GM18868 (cell line): Measurements from ENCODE around the gene ATXN2.

Experiments
- ATAC-seq: cut with Tn5 transposase; IDR thresholded peaks from one replicate; pipeline ENCODE4 v1.9.1; 2021; ENCODE audit warnings: mild to moderate bottlenecking, moderate library complexity; ENCODE audit not compliant: unreplicated experiment

ATXN2 gene

GRCh38 chr12:111440152-111440551 lies 159.0 kb downstream of the ATXN2 start:
- ATAC-seq: no peak

- no peak for ATAC-seq
These were observed 159.4 kb downstream of the ATXN2 start for GRCh38 chr12:111439657-111440151.

GRCh38 chr12:111438481-111438880 lies 160.6 kb downstream of the ATXN2 start:
- no peak for ATAC-seq

- no peak for ATAC-seq
These were observed 161.2 kb downstream of the ATXN2 start for GRCh38 chr12:111437816-111438454.

GRCh38 chr12:111436811-111437210 lies 162.3 kb downstream of the ATXN2 start:
- no peak for ATAC-seq

- ATAC-seq: no peak
These were observed 162.8 kb downstream of the ATXN2 start for GRCh38 chr12:111436266-111436665.

GRCh38 chr12:111435661-111436201 lies 163.4 kb downstream of the ATXN2 start:
- no peak for ATAC-seq

- peak; percentile 65 for ATAC-seq
These were observed 164.3 kb downstream of the ATXN2 start for GRCh38 chr12:111434680-111435338.

- ATAC-seq: no peak
These were observed 165.1 kb downstream of the ATXN2 start for GRCh38 chr12:111434049-111434448.

- no peak for ATAC-seq
These were observed 167.3 kb downstream of the ATXN2 start for GRCh38 chr12:111431772-111432171.

GRCh38 chr12:111430433-111431353 lies 168.4 kb downstream of the ATXN2 start:
- ATAC-seq: no peak

GRCh38 chr12:111429828-111430432 lies 169.2 kb downstream of the ATXN2 start:
- ATAC-seq: no peak

- no peak for ATAC-seq
These were observed 170.4 kb downstream of the ATXN2 start for GRCh38 chr12:111428728-111429175.

GRCh38 chr12:111428081-111428727 lies 170.9 kb downstream of the ATXN2 start:
- no peak for ATAC-seq

GRCh38 chr12:111427417-111428074 lies 171.6 kb downstream of the ATXN2 start:
- ATAC-seq: no peak

GRCh38 chr12:111426344-111427185 lies 172.6 kb downstream of the ATXN2 start:
- no peak for ATAC-seq

GRCh38 chr12:111425655-111426054 lies 173.5 kb downstream of the ATXN2 start:
- no peak for ATAC-seq

GRCh38 chr12:111424793-111425251 lies 174.3 kb downstream of the ATXN2 start:
- no peak for ATAC-seq
